ENCODE results near the gene FAM120C.

- TF ChIP-seq GATA2 (IDR thresholded peaks at IDR 0.05; ENCODE audit: low read depth, low read length) = no peak
- TF ChIP-seq GATA3 (IDR thresholded peaks at IDR 0.05; ENCODE audit: low read depth, low read length) = no peak
These were observed at the start of gene FAM120C for GRCh38 chrX:54182864-54183613.

Data from SH-SY5Y (cell line).